Stimulated activated CD8-positive, alpha-beta memory T cell treated with anti-CD3 and anti-CD28 coated beads, Interleukin-2, amount 100 ng/mL, for 48 hours (primary cell): ENCODE results near the gene HACD2.
"Not testable (repeated sequence)": the region's sequence is repeated elsewhere in the genome, so short reads cannot be mapped to it uniquely, and the experiment has no call there.

Source experiments
- DNase-seq, 2 donors: peaks; one replicate each; pipeline ENCODE4 v3.0.0-alpha.2; 2020; ENCODE audit warnings: low read depth in 2 of 2

HACD2 gene

GRCh38 chr3:123611082-123611481, 26.2 kb upstream of the HACD2 start:
- no peak for DNase-seq

- DNase-seq = no peak
These were observed 25.5 kb upstream of the HACD2 start for GRCh38 chr3:123610331-123610730.

- DNase-seq = no peak
These were observed 24.2 kb upstream of the HACD2 start for GRCh38 chr3:123609063-123609462.

GRCh38 chr3:123608263-123608937, 23.5 kb upstream of the HACD2 start:
- DNase-seq = no peak

- DNase-seq = no peak
These were observed 21.7 kb upstream of the HACD2 start for GRCh38 chr3:123606527-123606926.

GRCh38 chr3:123605789-123606234, 21.0 kb upstream of the HACD2 start:
- no peak for DNase-seq

GRCh38 chr3:123603153-123603552, 18.3 kb upstream of the HACD2 start:
- not testable (repeated sequence) for DNase-seq

- no peak for DNase-seq
These were observed 17.5 kb upstream of the HACD2 start for GRCh38 chr3:123602325-123602724.

GRCh38 chr3:123600863-123601262, 16.0 kb upstream of the HACD2 start:
- DNase-seq = not testable (repeated sequence)

GRCh38 chr3:123597561-123597960, 12.7 kb upstream of the HACD2 start:
- DNase-seq = no peak

GRCh38 chr3:123595396-123596180, 10.7 kb upstream of the HACD2 start:
- DNase-seq = no peak

- no peak for DNase-seq
These were observed 8.5 kb upstream of the HACD2 start for GRCh38 chr3:123593381-123593780.

GRCh38 chr3:123590685-123591450, 6.0 kb upstream of the HACD2 start:
- DNase-seq = no peak

- no peak for DNase-seq
These were observed 2.5 kb upstream of the HACD2 start for GRCh38 chr3:123587401-123587800.

GRCh38 chr3:123586968-123587367, 2.1 kb upstream of the HACD2 start:
- DNase-seq = no peak

- DNase-seq = peak in 1 of 2 donors; percentile 23
These were observed 1.3 kb upstream of the HACD2 start for GRCh38 chr3:123586131-123586530.

- peak in 1 of 2 donors; percentile 31 for DNase-seq
These were observed 417 bp downstream of the HACD2 start for GRCh38 chr3:123584284-123584987.

- DNase-seq = no peak
These were observed 1.3 kb downstream of the HACD2 start for GRCh38 chr3:123583561-123583960.

- DNase-seq = no peak
These were observed 2.5 kb downstream of the HACD2 start for GRCh38 chr3:123582315-123582714.

GRCh38 chr3:123576122-123576521, 8.7 kb downstream of the HACD2 start:
- DNase-seq = no peak

- no peak for DNase-seq
These were observed 12.9 kb downstream of the HACD2 start for GRCh38 chr3:123571973-123572365.
